RCC 7860 (cell line): ENCODE results near the gene MAN1C1.

Source experiments
- DNase-seq: peaks from one replicate; pipeline ENCODE4 v3.0.0-alpha.2; 2015; ENCODE audit warnings: low spot score
- FAIRE-seq: peaks from 2 replicates; lab custom pipeline; 2012; peaks lifted over from hg19 to GRCh38; lab: Jason Lieb, UNC

Gene MAN1C1

GRCh38 chr1:25793585-25794170, 177.1 kb downstream of the MAN1C1 start:
- DNase-seq (no peak), FAIRE-seq (no peak)

DNA sequence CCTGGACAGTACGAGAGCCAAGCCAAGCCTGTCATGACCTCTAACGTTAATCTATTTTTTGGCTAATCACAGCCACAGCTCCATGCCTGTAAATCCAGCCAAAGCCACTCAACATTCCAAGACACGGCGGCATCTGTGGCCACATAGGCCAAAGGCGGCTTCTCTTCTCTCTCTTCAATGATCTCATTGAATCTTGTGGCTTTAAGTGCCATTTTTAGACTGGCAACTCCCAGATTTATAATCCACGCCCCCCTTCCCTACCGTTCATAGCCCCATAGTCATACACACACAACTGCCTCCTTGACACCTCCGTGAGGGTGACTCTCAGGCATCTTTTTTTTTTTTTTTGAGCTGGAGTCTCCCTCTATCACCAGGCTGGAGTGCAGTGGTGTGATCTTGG, 177.7 kb downstream of the MAN1C1 start:
- FAIRE-seq (no peak), DNase-seq (no peak)

DNA sequence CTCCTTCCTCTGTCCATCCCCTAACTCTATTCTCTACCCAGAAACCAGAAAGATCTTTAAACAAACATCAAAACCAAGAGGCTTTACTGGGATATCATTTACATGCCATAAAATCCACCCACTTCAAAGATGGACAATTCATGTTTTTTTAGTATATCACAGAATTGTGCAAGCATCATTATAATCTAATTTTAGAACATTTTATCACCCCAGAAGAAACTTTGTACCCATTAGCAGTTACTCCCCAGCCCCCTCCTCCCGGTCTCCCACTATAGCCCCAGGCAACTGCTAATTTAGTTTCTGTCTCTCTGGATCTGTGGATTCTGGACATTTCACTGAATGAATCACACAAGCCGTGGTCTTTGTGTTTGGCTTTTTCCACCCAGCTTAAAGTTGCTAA, 178.6 kb downstream of the MAN1C1 start:
- FAIRE-seq (no peak), DNase-seq (no peak)

GRCh38 chr1:25795946-25796810, 179.6 kb downstream of the MAN1C1 start:
- DNase-seq (no peak), FAIRE-seq (no peak)

DNA sequence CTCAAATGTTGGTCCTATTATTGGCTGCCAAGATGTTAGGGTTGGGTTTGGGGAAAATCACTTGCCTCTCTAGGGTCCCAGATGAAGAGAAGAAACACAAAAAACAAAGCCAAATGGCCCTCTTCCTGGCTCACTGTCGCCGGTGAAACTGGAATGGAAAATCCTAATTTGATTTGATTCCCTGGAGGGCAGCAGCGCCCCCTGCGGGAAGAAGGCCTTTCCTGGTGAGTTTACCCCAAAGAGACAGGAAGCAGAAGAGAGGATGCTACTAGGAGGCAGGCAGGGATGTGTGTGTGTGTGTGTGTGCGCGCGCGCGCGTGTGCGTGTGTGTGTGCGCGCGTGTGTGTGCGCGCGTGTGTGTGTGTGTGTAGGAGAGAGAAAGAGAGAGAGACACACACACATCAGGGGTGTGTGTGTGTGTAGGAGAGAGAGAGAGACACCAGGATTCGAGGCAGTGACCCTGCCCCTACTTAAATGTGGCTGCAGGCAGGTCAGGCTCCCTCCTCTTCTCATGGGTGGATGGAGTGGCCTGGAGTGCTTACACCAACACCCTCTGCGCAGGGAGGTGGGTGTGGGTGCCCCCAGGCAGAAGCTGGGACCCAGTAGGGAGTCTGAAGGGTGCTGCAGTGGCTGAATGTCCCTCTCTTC, 180.3 kb downstream of the MAN1C1 start:
- FAIRE-seq = no peak
- DNase-seq = peak; percentile 45

DNA sequence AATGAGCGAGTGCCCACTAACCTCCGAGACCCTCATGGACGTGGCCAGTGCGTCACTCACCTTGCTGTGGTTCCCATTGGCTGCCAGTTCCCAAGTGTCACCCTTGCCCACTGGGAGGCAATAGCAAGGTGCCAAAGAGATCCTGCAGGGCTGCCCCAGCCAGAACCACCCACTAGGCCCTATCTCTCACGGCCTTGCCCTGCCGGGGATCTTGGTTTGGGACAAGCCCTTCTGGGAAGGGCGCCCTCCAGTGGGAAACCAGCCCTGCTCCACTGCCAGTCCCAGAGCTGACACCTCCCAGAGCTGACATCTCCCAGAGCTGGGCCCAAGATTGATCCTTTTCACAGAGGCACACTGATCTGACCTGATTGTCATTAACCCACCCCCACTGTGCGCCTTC, 181.3 kb downstream of the MAN1C1 start:
- no peak for DNase-seq
- no peak for FAIRE-seq

DNA sequence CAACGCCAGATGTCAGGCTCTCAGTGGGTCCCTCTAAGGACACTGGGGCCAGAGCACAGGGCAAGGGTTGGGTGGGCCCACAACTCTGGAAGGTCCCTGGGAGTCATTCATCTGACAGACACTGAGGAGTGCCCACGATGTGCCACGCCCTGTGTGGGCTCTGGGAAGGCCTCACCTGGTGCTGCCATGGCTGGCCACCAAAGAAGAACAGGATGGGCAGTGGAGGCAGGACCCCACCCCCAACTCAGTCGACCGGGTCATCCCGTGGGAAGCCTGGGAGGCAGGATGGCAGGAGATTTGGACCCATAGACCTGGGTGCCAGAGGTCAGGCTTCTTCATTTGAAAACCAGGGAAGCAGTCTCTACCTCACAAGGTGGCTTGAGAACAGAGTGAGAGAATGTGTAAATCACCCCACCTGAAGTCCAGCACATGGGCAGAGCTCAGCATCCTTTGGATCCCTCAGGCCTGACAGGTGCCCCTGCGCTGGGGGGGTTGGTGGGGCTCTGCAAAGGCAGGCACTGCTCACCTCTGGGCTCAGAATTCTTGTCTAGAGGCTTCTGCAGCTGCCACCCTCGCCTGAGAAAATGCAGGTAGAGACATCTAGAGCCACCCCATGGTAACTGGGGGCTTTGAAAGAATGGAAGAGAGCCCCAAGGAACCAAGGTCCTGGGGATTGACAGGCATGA, 182.2 kb downstream of the MAN1C1 start:
- FAIRE-seq (no peak), DNase-seq (no peak)

DNA sequence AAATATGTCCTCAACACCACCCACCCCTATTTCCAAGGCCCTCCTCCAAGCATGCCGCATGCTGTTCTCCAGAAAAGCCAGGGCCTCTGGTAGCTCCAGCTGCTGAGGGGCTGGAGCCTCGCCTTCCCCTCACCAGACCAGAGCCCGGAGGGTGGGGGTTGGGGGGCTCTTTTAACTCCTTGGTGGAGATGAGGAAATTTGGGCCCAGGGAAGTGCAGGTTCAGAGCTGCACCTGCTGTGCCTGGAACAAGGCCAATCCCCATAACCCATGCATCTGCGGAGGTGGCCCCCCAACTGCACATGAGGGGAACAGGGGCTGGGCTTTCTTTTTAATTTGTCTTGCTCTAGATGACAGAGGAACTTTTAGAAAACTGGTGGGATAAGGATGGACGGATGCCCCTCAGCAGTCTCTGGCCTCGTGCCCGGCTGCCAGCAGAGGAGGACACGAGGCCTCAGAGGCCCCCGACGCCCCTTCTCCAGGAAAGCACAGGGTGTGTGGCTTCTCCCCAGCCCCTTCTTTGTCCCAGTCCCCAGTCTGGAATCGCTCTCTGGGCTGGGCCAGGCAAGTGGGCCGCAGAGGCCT, 182.9 kb downstream of the MAN1C1 start:
- FAIRE-seq = no peak
- DNase-seq = no peak

GRCh38 chr1:25799935-25800702, 183.5 kb downstream of the MAN1C1 start, which contains the start of gene SELENON:
Gene SELENON (plus strand): TSS chr1:25800193. CDS start chr1:25800231, 38 bp downstream.
- FAIRE-seq = no peak
- DNase-seq = no peak

DNA sequence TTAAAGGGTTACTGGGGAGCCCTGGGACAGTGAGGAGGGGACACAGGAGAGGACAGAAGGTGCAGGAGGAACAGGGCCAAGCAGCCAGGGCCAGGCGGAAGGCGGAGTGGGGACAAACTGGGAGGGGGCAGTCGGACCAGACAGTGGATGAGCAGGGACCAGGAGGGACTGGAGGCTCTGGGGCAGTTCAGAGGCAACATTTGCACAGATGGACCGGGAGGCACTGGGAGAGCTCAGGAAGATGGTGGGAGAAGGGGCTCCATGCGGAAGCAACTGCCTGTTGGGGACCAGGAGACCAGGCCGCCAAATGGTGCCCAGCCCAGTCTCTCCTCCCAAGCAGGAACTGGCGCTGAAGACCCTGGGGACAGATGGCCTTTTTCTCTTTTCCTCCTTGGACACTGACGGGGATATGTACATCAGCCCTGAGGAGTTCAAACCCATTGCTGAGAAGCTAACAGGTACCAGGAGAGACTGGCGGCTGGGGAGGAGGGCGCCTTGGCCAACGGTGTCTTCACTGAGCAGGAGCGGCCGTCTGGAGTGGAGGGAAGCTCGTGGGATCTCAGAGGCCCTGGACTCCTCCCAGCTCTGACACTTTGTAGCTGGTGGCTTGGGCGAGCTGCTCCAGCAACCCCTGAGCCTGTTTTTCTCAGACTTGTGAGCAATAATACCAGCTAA, 184.2 kb downstream of the MAN1C1 start:
- DNase-seq (no peak), FAIRE-seq (no peak)

DNA sequence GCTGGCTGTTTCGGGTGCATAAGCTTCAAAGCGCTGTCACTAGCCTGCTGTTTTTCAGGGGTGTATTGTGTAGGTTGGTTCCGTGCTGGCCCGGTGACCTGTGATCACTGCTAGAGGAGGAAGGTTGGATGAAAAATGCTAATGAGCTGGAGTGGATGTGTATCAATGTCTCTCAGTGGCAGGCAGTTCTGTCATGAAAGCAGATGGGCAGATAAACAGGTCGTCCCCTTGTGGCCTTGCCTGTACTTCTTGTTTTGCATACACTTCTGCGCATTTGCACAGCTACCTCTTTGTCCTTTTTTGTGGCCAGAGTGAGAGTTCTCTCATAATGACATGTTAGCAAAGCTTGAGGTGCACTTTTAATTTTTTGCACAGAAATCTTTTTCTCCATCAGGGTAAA, 186.3 kb downstream of the MAN1C1 start:
- FAIRE-seq (no peak), DNase-seq (no peak)

GRCh38 chr1:25803368-25803767, 186.8 kb downstream of the MAN1C1 start:
- DNase-seq (no peak), FAIRE-seq (no peak)

- FAIRE-seq (no peak), DNase-seq (no peak)
Observed at GRCh38 chr1:25804244-25804963, 187.8 kb downstream of the MAN1C1 start.

DNA sequence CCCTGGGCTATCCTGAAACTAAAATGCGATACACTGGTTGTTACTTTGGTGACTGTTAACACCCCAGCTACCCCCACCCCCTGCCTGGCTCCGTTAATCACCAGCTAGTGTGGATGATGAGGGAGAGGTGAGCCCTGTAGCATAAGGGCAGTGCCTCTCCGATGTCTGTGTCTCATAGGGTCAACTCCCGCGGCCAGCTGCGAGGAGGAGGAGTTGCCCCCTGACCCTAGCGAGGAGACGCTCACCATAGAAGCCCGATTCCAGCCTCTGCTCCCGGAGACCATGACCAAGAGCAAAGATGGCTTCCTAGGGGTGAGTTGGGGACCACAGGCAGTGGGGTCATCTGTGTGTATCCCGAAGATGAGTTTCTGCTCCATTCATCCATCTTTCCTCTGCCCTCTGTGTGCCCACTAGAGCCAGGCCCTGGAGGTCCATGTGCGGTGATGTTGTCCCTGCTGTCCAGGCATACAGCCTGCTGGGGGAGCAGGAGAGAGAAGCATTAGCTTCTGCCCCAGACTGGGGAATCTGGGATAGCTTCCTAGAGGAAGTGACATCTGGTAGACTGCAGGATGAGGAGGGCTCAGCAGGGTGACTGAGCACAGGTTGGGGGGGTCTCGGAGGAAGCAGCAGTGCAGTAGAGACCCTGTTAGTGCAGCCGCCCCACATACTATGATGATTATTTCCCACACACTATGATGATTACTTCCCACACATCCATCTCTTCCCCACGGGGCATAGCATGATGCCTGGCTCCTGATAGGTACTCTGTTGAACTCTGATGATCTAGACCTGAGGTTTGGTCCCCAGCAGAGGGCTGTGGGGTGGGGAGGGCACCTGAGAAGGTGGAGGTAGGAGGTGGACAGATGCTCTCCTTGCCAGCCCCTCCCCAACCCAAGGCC, 188.6 kb downstream of the MAN1C1 start:
- DNase-seq (no peak), FAIRE-seq (no peak)

GRCh38 chr1:25805863-25806225, 189.3 kb downstream of the MAN1C1 start:
- FAIRE-seq = no peak
- DNase-seq = no peak

DNA sequence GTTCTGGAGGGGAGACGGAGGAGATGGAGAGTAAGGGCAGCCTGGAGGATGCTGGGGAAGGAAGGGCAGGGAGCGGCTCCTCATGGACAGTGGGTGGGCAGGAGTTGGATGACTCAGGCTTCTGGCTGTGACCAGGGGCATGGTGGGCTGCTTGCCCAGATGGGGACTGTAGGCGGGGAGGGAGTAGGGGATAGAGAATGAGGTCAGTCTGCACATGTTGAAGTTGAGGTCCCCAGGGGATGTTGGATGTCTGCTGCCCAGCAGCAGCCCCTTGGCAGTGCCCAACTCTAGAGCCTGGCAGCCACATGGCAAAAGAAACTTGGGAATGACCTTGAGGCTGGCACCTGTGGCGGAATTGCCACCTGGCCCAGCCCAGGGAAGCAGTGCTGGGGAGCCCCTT, 189.8 kb downstream of the MAN1C1 start:
- DNase-seq = no peak
- no peak for FAIRE-seq

DNA sequence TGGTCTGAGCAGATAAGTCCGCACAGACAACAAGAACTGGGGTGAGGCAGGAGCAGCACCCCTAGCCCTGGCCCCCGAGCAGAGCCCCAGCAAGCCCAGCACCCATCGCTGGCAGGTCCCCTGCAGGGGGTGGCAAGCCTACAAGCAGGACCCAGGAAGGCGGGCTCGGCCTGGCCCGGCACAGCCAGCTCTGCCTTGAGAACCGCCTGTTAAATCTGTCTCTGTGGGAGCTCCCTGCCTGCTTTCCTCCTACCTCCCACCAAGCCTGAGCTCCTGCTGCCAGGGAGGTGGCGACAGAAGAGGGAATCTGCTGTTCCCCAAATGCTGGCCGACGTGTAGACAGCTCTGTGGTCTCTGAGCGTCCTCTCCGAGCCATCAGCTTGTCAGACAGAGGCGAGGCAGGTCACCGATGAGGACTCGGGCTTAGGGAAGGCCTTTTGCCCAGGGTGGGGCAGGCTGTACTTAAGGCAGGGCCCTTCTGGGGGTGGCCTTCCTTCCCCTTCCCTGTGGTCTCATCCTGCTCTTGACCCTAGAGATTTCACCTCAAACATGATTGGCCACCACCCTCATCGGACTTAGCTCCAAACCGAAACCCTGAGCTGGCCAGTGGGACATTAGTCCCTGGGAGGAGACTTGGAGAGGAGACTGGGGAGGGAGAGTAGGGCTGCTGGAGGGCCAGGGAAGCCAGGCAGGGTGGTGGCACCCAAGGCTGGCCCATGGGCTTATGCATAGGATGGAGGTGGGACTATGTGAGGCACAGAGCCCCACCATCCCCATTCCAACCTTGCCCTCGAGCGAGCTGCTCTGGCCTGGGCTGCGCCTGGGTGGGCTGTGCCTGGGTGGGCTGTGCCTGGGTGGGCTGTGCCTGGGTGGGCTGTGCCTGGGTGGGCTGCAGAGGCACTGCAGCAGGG, 191.1 kb downstream of the MAN1C1 start:
- no peak for FAIRE-seq
- DNase-seq = no peak
